Epidermal melanocyte (primary cell): ENCODE data around the gene FGL2.
"Not testable (repeated sequence)": the region's sequence is repeated elsewhere in the genome, so short reads cannot be mapped to it uniquely, and the experiment has no call there.

ENCODE experiments used
- DNase-seq: peaks from one replicate; pipeline ENCODE4 v3.0.0; 2011; ENCODE audit warnings: low spot score; ENCODE audit not compliant: insufficient read length

Gene FGL2

DNA sequence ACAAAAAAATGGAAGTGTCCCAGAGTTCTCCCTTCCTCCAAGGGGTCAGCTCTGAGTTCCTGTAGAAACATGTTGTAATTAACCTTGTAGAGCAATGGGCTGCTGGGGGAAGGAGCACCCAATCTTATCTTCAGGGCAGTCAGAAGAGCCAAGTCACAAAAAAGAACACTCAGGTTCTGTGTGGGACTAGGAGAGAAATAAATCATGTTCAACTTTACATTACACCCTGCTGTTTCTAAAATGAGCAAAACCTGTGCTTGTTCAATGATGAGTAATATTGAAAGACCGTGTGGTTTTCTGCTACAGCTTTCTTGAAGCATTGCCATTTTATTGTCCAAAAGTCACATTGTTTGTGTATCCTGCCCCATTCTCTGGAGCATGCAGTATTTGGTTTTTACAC is 42.6 kb downstream of the FGL2 start:
- DNase-seq, result not testable (repeated sequence)

DNA sequence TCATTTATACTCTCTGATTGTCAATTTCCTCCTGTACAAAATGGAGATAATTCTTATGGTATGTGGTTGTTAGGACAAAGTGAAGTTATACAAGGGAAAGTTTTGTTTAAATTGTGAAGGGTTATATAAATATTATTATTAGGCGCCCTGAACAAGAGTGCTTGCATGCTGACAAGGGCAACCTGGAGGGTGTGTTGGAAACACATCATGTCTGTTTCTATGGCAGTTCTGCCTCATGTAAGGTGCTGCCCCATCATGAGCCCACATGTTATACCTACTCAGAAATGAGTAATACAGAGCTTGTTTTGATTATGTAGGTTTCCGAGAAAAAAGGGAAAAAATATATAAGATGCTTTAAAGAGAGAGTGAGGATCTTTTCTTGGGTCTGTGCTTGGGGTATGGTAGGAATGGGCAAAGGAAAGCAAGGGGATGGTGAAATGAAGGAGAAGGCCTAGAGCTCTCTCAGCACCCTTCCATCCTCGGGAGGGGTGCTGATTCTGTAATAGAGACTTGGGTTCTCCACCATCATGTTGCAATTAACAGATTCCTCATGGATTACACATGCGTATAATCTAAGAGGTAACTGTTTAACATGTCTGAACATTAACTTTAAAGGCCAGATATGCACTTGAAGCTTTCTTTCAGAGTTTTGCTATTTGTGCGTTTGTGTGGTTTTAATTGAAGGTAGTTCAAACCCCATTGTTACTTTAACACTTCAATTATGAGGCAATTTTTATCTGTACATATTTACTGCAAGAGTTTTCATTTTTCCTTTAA is 43.8 kb downstream of the FGL2 start:
- DNase-seq, result not testable (repeated sequence)

DNA sequence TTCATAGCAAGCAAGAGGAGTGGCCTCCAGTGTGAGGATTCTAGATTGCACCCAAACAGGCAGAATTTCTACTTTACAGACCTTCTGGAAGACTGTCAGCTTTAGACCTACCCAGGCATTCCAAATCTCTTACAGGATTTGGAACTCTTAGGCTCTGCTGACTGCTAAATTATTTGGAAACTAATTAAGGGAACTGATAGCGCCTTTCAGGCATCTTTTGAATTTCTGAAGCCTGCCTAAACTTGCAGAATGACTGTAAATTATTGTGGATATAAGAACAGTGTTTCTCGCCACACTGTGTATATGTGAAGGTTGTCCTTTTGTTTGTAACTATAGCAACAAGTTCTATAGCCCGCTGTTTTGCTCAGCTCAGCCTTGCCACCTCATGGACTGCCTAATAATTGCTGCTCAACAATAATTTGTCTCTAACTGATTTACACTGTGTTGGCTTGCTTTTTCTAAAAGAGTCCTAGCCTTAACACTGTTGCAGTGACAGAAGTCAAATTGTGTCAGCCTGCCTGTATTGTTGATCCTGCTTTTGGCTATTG is 44.6 kb downstream of the FGL2 start:
- DNase-seq, result not testable (repeated sequence)

DNA sequence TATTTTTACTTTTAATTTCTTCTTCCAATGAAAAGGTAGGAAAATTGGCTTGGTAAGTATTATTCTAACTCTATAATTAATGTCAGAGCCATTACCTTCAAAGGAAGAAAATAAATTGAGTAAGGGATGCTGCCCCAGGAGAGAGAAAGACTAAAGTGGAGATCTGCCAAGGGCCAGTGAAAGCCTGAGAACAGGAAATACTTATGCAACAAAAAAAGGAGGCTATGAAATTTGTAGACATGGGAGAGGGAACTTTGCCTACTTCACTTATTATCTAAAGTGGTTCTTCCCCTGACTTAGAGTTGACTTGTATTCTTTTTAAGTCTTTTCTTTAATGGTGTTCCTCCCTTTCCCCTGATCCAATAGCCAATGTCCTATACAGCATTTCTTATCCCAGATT is 47.4 kb downstream of the FGL2 start:
- DNase-seq, result not testable (repeated sequence)
